Common myeloid progenitor, CD34-positive (primary cell): Measurements from ENCODE around the gene CYP2R1.

Experiments used
- CTCF ChIA-PET: fragments of 350-600 bp; sonication (Branson Sonifier 250); formaldehyde crosslinking; loops from one replicate; lab custom pipeline; 2021; ENCODE audit warnings: antibody characterized with exemption; lab: Charles Lee
- POLR2A ChIA-PET: fragments of 350-600 bp; sonication (Branson Sonifier 250); formaldehyde crosslinking; loops from one replicate; lab custom pipeline; 2021; ENCODE audit warnings: antibody characterized with exemption; lab: Charles Lee
- DNase-seq, 3 donors: peaks; one replicate each; pipeline versions ENCODE4 v3.0.0 to v3.0.0-alpha.2; 2013
- H3K27ac ChIP-seq, 2 experiments: 1 replicate in 1 of 2; 2 replicates in 1 of 2; pipeline ENCODE4 v1.7.0; 2013; ENCODE audit warnings: inconsistent platforms in 2 of 2, low read length in 2 of 2, mild to moderate bottlenecking in 2 of 2, low read depth in 1 of 2, moderate library complexity in 1 of 2; ENCODE audit not compliant: severe bottlenecking in 2 of 2, insufficient read depth in 1 of 2, poor library complexity in 1 of 2
- H3K27me3 ChIP-seq, 5 experiments: replicated peaks in 2 of 5; 1 replicate in 3 of 5; 2 replicates in 2 of 5; pipeline versions ENCODE4 v1.6.1 to v1.7.0; 2013; ENCODE audit warnings: low read length in 4 of 5, mild to moderate bottlenecking in 2 of 5, moderate library complexity in 2 of 5, inconsistent platforms in 1 of 5; ENCODE audit not compliant: insufficient read depth in 5 of 5, control insufficient read depth in 4 of 5
- H3K36me3 ChIP-seq, 4 experiments: 1 replicate in 2 of 4; 2 replicates in 2 of 4; pipeline versions ENCODE4 v1.6.1 to v1.7.0; 2013; ENCODE audit warnings: low read length in 3 of 4, control low read depth in 1 of 4, mild to moderate bottlenecking in 1 of 4; ENCODE audit not compliant: control insufficient read depth in 4 of 4, insufficient read depth in 4 of 4
- H3K4me1 ChIP-seq, 4 experiments: 1 replicate in 3 of 4; 2 replicates in 1 of 4; pipeline versions ENCODE4 v1.6.1 to v1.7.1; 2013; ENCODE audit warnings: low read length in 3 of 4, mild to moderate bottlenecking in 3 of 4, control low read depth in 1 of 4, inconsistent platforms in 1 of 4, moderate library complexity in 1 of 4; ENCODE audit not compliant: control insufficient read depth in 4 of 4, insufficient read depth in 4 of 4; ENCODE audit errors: control extremely low read depth in 1 of 4
- H3K4me3 ChIP-seq, 7 experiments: 1 replicate in 4 of 7; 2 replicates in 3 of 7; pipeline versions ENCODE4 v1.5.1 to v1.7.0; 2013; ENCODE audit warnings: mild to moderate bottlenecking in 7 of 7, low read length in 6 of 7, moderate library complexity in 6 of 7, inconsistent platforms in 2 of 7, low read depth in 2 of 7, control low read depth in 1 of 7; ENCODE audit not compliant: insufficient read depth in 4 of 7, control insufficient read depth in 1 of 7; ENCODE audit errors: extremely low read depth in 1 of 7
- H3K9me3 ChIP-seq, 5 experiments: 1 replicate in 4 of 5; 2 replicates in 1 of 5; pipeline versions ENCODE4 v1.6.1 to v1.7.1; 2013; ENCODE audit warnings: low read length in 4 of 5, mild to moderate bottlenecking in 2 of 5, inconsistent platforms in 1 of 5, low read depth in 1 of 5, moderate library complexity in 1 of 5; ENCODE audit not compliant: control insufficient read depth in 4 of 5, insufficient read depth in 2 of 5; ENCODE audit errors: control extremely low read depth in 1 of 5
- WGBS: methylation state at CpG from one replicate; pipeline ENCODE4 v1.1.5; 2013; ENCODE audit not compliant: insufficient coverage; 5-methylcytosine and 5-hydroxymethylcytosine counted together

The CYP2R1 gene

DNA sequence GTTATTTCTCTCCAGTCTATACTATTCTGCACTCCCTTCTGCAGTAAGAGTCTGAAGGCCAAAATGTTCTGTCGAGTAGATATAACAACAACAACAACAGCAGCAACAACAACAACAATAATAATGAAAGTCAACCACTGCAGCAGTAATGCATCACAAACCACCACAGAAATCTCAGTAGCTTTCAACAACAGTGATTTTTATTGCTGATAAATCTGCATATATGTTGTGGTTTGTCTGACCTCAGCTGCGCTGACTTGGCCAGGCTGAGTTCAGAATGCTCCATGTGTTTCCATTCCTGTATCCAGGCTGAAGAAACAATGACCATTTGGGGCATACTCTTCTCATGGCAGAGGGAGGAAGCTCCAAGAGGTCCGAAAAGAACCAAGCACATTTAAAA, 32.3 kb upstream of the CYP2R1 start:
- no CpG with 5 or more reads among the region's 3 CpGs for WGBS
- ChIA-PET POLR2A (no interaction called here), CTCF (interaction anchor here (1.0 kb wide), 1 partner anchor 270 kb away, joined by 3 read pairs; no protein-coding TSS in a partner anchor)

DNA sequence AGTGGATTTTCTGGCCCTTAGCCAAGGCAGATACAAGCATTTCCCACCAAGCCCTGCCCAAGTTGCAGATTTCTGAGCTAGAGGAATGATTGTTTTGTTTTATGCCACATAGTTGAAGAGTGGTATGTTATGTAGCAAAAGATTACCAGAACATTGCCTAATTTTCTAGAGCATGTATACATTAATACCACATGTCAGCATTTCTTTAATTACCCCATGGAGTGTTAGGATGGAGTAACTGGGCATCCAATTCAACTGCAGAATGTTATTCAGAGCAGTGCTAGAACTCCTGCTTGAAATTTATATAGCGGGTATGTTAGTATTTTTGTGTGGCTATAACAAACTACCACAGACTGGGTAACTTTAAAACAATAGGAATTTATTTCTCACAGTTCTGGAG, 24.4 kb upstream of the CYP2R1 start:
- POLR2A ChIA-PET, result no interaction called here
- H3K4me3 ChIP-seq, result no peak overlapping the region
- peaks cover 0 to 3% (median 0%) of the 10 kb centered on the region in 5 experiments for H3K9me3 ChIP-seq
- WGBS, result no CpG with 5 or more reads among the region's 1 CpG
- no peak overlapping the region for H3K27ac ChIP-seq
- CTCF ChIA-PET, result no interaction called here
- H3K4me1 ChIP-seq, result no peaks in the 10 kb centered on the region
- no peak for DNase-seq
- no peaks in the 10 kb centered on the region for H3K36me3 ChIP-seq
- peaks cover 0 to 14% (median 3%) of the 10 kb centered on the region in 5 experiments for H3K27me3 ChIP-seq

More for the DNA sequence above, 32.3 kb upstream of the CYP2R1 start:
- Histone ChIP-seq H3K27me3 (peaks cover 0 to 23% (median 0%) of the 10 kb centered on the region in 5 experiments), H3K4me1 (no peaks in the 10 kb centered on the region), H3K9me3 (peaks cover 0 to 6% (median 2%) of the 10 kb centered on the region in 5 experiments), H3K36me3 (no peaks in the 10 kb centered on the region), H3K27ac (no peak overlapping the region), H3K4me3 (no peak overlapping the region)
- DNase-seq, result no peak

DNA sequence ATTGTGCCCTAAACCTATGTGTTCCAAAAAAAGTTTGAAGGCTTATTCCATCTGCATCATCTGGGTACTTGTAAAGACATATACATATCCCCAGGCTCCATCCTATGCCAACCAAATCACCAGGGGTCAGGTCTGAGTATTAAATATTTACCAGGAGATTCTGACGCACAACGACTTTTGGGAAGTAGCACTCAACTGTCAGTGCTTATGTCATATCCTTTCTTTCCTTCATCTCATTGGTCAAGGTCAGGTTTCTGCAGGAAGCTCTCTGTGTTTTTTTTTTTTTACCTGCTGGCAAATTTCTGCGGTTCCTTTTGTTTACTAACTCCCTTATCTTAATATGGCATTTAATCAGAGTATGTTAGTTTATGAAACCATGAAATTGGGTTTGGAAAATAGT, 22.5 kb upstream of the CYP2R1 start:
- H3K27ac ChIP-seq, result no peak overlapping the region
- peaks cover 0 to 3% (median 0%) of the 10 kb centered on the region in 5 experiments for H3K9me3 ChIP-seq
- WGBS, result 75% methylated on average over 2 of the region's 3 CpGs
- POLR2A ChIA-PET, result interaction anchor here (0.6 kb wide), 1 partner anchor 604 kb away, joined by 3 read pairs; no protein-coding TSS in a partner anchor
- H3K4me3 ChIP-seq, result no peak overlapping the region
- H3K36me3 ChIP-seq, result no peaks in the 10 kb centered on the region
- H3K4me1 ChIP-seq, result no peaks in the 10 kb centered on the region
- DNase-seq, result no peak
- H3K27me3 ChIP-seq, result peaks cover 0 to 7% (median 3%) of the 10 kb centered on the region in 5 experiments
- CTCF ChIA-PET, result interaction anchor here (1.2 to 1.6 kb wide), 2 partner anchors 10 to 160 kb away, joined by 4 to 5 read pairs; no protein-coding TSS in a partner anchor

DNA sequence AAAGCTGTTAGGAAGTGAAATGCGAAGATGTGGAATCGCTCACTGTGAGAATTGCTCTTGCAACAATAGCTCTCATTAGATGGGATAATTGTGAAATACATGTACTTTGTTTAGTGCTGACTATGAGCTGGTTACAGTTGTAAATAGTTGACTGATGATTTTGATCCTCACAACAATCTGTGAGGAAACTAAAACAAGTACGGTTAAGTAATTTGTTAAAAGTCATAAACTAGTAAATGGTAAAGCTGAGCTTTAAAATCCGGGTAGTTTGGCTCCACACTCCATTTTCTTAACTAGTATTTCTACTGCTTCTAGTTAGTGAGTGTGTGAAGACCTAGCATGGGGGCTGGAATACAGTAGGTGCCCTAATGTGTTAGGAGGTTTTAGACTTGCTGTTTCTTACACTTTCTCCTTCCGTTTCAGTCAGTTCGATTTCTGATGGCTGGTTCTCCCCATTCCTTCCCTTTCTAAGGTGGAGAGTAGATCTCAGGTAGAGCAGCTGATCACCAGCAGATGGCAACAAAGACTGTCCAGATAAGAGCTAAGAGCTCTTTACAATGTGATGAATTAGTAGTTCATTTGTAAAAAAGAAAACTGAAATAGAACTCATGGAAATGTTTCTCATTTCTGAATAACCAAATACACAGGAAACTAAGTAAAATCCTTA, 16.3 kb upstream of the CYP2R1 start:
- Histone ChIP-seq H3K36me3 (no peaks in the 10 kb centered on the region), H3K4me1 (peaks cover 4 to 25% (median 16%) of the 10 kb centered on the region in 4 experiments), H3K27me3 (peaks cover 0 to 9% (median 2%) of the 10 kb centered on the region in 5 experiments), H3K9me3 (no peaks in the 10 kb centered on the region), H3K27ac (no peak overlapping the region), H3K4me3 (no peak overlapping the region)
- ChIA-PET CTCF (interaction anchor here (0.6 to 10.5 kb wide), 51 partner anchors 10 to 388 kb away, joined by 3 to 158 read pairs (median 4); partner anchors contain the start of genes CALCB, CYP2R1 and PSMA1), POLR2A (no interaction called here)
- peak; percentile 53 to 63 (median 54) for DNase-seq
- WGBS, result 77% methylated on average over 3 of the region's 6 CpGs

DNA sequence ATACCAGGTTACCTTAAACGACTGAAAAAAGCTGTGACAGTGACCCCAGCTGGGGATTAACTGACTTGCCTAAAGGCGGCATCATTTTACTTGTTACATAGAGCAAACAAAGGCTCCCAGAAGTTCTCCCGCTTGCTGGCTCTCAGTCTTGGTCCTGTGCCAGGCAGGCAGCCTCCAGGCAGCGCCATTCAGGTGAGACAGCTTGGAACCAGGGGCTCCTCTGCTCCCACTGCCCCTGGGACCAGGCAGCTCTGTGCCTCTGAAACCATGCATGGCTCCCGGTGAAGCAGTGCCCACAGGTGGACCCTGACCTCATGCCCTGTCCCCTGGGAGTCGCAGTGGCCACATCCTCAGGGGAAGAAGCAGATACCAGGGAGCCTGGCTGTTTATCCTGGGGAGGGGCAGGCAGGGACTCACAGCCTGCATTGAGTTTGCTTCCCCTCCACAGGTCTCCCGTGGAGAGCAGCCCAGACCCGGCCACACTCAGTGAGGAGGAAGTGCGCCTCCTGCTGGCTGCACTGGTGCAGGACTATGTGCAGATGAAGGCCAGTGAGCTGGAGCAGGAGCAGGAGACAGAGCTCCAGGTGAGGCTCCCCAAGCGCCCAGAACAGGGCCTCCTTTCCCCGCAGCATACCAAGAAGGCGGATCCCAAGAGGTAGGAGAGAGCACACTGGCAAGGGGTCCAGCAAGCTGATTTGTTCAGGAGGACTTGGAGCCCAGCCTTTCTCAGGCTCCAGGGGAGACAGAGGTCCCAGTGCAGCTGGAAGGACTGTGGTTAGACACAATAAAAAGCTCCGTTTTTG, 15.6 kb upstream of the CYP2R1 start:
- no peaks in the 10 kb centered on the region for H3K36me3 ChIP-seq
- H3K4me3 ChIP-seq, result no peak overlapping the region
- peak; percentile 67 to 81 (median 77) for DNase-seq
- 50% methylated on average over 12 of the region's 13 CpGs for WGBS
- H3K9me3 ChIP-seq, result no peaks in the 10 kb centered on the region
- H3K4me1 ChIP-seq, result peaks cover 4 to 25% (median 16%) of the 10 kb centered on the region in 4 experiments
- CTCF ChIA-PET, result interaction anchor here (0.6 to 10.5 kb wide), 57 partner anchors 9 to 1575 kb away, joined by 3 to 158 read pairs (median 4); partner anchors contain the start of genes CALCB, CYP2R1 and PSMA1
- POLR2A ChIA-PET, result interaction anchor here (1.7 kb wide), 1 partner anchor 16 kb away, joined by 7 read pairs; the partner anchor contains the start of gene CYP2R1
- H3K27ac ChIP-seq, result no peak overlapping the region
- peaks cover 0 to 9% (median 2%) of the 10 kb centered on the region in 5 experiments for H3K27me3 ChIP-seq

DNA sequence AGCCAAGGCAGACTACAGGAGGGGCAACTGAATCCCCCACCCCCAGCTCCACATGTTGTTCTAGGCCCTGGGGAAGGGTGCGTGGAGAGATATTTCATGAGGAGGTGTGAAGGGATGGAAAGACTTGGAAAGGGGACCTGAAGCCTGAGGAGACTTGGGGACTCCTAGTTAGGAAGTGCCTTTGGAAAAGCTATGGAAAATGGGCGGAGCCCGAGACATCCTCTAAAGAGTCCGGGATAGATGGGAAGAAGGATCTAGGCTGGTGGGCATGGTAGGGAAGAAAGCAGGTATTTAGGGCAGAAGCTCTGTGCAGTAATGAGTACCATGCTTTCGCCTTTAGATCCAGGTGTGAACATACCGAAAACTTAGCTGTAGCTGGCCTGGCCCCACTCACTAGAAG, 15.0 kb upstream of the CYP2R1 start:
- ChIA-PET POLR2A (interaction anchor here (1.7 kb wide), 1 partner anchor 15 kb away, joined by 7 read pairs; the partner anchor contains the start of gene CYP2R1), CTCF (interaction anchor here (0.6 to 10.5 kb wide), 32 partner anchors 8 to 1574 kb away, joined by 3 to 158 read pairs (median 8); partner anchors contain the start of genes CALCB, CYP2R1 and PSMA1)
- no peak overlapping the region for H3K4me3 ChIP-seq
- peaks cover 4 to 25% (median 16%) of the 10 kb centered on the region in 4 experiments for H3K4me1 ChIP-seq
- no peak for DNase-seq
- WGBS, result 100% methylated on average over 5 of the region's 6 CpGs
- H3K9me3 ChIP-seq, result no peaks in the 10 kb centered on the region
- no peak overlapping the region for H3K27ac ChIP-seq
- peaks cover 0 to 11% (median 2%) of the 10 kb centered on the region in 5 experiments for H3K27me3 ChIP-seq
- no peaks in the 10 kb centered on the region for H3K36me3 ChIP-seq
